GM19023 (cell line): ENCODE data around the gene NPNT.

Experiments used
- ATAC-seq: cut with Tn5 transposase; IDR thresholded peaks from one replicate; pipeline ENCODE4 v1.9.1; 2021; ENCODE audit warnings: mild to moderate bottlenecking, moderate library complexity; ENCODE audit not compliant: unreplicated experiment

NPNT gene

DNA sequence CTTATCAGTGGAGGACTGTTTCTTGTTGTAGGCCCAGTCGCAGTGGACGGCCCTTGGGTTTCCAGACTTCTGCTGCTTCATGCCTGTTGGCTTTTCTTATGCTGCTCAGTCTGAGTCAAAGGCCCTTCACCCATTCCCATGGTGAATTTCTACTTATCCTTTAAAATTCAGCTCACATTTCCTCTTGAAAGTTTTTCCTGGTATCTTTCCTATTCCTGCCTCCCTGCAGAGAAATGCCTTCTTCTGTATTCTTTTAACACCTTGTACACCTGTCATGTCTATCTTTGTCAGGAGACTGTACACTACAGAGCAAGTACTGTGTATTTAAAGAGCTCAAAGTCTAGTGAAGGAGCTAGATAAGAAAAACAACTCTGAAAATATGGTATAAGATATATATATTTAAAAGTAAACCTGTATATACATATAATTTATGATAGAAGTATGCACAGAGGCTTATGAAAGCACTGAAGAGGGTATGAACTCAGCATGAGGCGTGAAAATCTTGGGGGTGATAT is 22.0 kb downstream of the NPNT start:
- ATAC-seq, result no peak

GRCh38 chr4:105921301-105921700 is 26.0 kb downstream of the NPNT start:
- no peak for ATAC-seq

- no peak for ATAC-seq
Measured at GRCh38 chr4:105923497-105924238, 28.4 kb downstream of the NPNT start.

GRCh38 chr4:105924341-105924740 is 29.1 kb downstream of the NPNT start:
- ATAC-seq, result no peak

DNA sequence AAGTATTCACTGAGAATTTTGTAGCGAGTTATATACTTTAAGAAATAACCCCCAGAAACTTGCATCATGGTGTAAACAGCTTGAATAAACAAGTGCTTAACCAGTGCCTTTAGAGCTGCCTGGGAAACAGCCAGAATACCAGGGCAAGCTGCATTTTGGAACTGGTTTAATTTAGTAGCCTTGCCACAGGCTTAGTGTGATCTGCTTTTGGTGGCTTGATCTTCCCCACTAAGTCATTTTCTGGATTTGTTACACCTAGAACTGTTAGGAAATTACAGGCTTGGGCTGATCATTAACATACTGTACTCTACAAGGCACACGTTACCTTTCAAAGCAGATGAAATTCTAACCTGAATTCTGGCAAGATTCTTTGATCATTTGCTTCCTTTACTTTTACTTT is 35.4 kb downstream of the NPNT start:
- no peak for ATAC-seq

- no peak for ATAC-seq
Measured at GRCh38 chr4:105933083-105933482, 37.8 kb downstream of the NPNT start.

DNA sequence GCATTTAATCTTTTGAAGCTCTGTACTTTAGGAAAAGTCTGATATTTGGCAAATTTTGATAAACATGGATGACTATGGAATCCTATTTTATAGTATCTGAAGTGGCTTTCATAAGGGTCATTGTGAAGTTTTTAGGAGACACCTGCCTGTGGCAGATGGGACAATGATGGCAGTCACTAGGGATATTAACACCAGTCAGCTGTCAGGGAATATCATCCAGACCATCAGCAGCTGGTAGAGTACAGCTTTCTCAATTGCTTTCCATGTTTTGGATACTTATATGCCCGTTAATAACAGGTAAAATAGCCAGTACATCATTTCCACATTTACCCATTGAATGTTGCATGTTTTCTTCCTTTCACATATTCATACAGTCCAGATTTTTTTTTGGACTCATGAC is 39.1 kb downstream of the NPNT start:
- no peak for ATAC-seq

GRCh38 chr4:105936901-105937300 is 41.6 kb downstream of the NPNT start:
- ATAC-seq, result no peak

GRCh38 chr4:105937759-105938158 is 42.5 kb downstream of the NPNT start:
- ATAC-seq, result no peak

DNA sequence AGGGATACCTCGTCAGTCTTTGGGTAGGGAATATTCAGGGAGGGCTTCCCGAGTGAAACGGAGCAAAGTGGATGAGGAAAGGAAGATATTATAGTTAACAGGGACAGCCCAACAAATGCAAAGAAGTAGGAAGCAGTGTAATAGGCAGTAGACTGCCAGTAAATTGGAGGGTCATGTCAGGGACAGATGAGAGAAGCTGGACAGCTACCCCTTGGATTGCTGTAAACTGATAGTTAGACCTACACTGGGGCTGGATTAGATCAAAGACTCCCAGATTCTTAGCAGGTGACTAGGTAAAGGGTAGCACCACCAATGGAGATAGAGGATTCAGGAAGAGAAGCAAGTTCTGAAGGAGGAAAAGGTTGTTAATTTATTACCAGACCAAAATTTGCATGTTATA is 48.0 kb downstream of the NPNT start:
- ATAC-seq, result no peak

DNA sequence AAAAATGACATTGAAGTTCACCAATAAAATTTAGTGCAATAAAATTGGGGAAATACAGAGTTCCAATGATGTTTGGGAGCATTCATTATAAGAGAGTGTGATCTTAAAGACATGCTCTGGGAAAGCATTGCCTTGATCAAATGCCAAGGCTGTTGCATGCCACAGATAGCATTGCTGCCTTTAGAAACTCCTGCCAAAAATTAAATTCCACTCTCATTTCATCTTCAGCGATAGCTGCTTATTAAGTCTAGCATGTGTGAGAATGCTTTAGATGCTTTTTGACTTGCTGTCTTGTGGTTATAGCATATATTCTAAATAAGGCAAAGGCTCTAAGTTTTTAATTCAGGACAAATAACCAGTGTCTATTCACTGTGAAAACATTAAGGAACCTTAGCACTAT is 49.3 kb downstream of the NPNT start:
- ATAC-seq, result no peak

DNA sequence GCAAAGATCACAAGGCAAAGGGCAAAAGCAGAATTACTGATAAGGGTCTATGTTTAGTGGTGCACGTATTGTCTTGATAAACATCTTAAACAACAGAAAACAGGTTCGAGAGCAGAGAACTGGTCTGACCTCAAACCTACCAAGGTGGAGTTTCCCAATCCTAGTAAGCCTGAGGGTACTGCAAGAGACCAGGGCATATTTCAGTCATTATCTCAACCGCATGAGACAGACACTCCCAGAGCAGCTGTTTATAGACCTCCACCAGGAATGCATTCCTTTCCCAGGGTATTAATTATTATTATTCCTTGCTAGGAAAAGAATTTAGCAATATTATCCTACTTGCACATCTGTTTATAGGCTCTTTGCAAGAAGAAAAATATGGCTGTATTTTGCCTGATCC is 51.5 kb downstream of the NPNT start:
- no peak for ATAC-seq

GRCh38 chr4:105950701-105951100 is 55.4 kb downstream of the NPNT start:
- no peak for ATAC-seq

GRCh38 chr4:105951198-105951597 is 55.9 kb downstream of the NPNT start:
- ATAC-seq, result no peak

DNA sequence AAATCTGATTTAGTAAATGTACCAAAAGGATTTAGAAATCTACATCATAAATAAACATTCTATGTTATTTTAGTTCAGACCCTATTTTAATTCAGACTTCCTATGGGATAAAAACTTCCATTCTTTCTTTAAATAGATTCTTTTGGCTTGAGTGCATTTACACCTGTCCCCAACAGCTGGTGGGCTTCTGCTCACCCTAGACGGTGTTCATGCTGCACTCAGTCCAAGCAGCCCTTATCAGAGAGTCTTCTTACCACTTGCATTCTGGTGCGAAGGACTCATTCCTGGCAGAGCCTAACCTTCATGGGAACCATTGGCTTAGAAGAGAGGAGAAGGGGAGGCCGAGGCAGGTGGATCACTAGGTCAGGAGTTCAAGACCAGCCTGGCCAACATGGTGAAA is 57.3 kb downstream of the NPNT start:
- no peak for ATAC-seq

DNA sequence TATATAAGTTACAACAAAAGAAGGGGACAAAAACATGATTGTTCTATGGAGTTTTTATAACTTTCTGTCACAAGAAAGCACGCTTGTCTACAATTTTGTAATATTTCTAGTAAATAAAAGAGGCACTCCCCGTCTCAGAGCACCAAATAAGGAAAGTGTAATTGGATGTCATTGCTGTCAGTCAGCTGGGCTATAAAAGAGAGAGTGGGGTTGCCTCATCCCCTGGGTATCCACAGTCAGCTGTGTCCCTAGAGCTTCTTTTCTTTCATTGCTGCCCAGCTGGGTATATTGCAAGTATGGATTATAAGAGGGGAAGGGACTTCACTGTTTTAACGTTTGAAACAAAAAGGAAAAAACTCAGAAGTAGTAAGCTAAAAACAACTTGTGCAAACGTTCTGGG is 61.3 kb downstream of the NPNT start:
- no peak for ATAC-seq

DNA sequence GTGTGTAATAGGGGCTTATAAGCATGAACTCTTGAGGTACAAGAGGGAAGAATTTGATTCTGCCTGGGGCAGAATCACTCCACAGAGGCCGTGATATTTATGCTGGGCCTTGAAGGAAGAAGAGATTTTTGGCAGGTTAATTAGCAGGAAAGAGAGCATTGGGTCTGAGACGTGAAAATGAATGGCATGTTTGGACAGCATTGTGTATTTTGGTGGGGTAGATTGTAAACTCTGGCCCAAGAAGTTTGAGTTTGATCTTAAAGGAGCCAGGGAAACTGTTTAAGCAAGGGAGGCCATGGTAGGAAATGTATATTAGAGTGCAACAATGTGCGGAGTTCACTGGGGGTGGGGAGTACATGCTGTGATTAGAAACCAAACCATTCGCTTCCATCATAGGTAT is 62.4 kb downstream of the NPNT start:
- ATAC-seq, result no peak

GRCh38 chr4:105963461-105964400 is 68.5 kb downstream of the NPNT start:
- ATAC-seq, result no peak

DNA sequence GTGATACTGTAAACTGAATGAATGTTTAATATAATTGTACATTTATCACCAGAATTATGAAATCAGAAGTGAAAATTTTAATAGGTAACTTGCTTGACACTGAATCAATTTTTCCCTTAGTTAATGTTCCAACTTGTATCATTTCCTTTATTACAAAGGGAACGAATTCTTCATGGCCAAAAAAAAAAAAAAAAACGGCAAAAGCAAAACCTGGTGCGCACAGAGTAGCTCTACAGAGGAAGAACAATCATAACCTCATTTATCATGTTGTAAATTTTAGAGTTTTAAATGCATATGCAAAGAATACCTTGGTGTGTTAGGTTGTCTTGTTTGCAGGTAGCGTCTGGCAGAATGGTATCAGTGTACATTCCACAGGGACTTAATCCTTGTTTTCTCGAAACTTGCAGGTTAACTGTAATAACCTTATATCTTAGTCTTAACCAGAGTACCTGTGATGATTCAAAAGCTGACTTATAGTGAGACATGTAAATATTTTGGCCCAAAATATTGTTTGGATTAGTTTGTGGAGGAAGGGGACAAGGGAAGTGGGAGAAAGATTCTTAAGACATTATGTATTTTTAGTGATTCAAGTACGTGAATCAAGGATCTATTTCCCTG is 70.0 kb downstream of the NPNT start:
- ATAC-seq, result no peak

- no peak for ATAC-seq
Measured at GRCh38 chr4:105966051-105966450, 70.8 kb downstream of the NPNT start.

- no peak for ATAC-seq
Measured at GRCh38 chr4:105967058-105967658, 71.9 kb downstream of the NPNT start.
